ENCODE results near the gene ODF2. TPM values are rescaled to one million over a fixed set of nuclear protein-coding genes. Genes with fewer than 3 reads are reported as not detected.
A peak's percentile ranks its signal among the peaks of the same experiment; 100 is the strongest.

ODF2 gene
- total and polyA plus RNA-seq, 2 experiments from 2014 or later = 17.5 to 26.9 TPM

DNA sequence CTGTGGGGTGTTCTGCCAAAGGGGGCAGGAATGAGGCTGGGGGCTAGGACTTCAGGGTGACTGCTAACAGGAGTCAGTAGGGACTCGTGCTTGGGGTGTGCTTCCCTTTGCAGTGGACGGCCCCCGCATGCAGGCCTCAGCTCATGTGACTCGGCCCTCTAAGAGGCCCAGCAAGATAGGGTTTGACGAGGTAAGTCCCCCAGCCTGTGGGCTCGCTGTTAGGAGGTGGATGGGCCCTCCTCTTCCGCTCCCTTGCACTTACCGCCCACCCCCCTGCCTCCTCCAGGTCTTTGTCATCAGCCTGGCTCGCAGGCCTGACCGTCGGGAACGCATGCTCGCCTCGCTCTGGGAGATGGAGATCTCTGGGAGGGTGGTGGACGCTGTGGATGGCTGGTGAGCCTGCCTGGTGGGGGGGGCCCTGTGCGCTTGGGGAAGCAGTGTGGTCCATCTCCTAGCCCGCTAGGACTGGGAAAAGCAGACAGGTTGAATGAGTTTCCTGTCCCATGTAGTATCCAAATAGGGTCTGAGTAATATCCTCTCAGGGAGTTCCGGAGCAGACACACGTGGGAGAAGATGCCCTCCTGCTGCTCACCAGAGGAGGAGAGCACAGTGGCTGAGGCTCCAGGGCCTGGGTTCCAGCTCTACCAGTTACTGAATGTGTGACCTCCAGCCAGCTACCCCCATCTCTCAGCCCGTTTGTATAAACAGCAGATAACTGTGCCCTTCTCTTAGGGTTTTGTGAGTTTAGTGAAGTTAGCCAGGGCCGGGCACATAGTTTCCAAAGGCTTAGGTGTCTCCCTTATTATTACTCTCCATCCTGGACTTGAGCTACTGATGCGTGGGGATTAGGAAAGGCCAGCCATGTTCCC is 26.9 kb upstream of the ODF2 start:
- peak overlapping the region; percentile 59; the same call in 1 of the 2 replicates for H2AFZ ChIP-seq
- H3K79me2 ChIP-seq (replicated peaks; ENCODE audit: insufficient read depth) = no peaks in the 10 kb centered on the region
- H3K4me3 ChIP-seq = no peak overlapping the region
- peak; percentile 74 for ATAC-seq
- no peaks in the 10 kb centered on the region for H3F3A ChIP-seq (replicated peaks; ENCODE audit: low read depth)
- no peaks in the 10 kb centered on the region for H3K9me2 ChIP-seq (ENCODE audit: insufficient read depth)
- H3K27me3 ChIP-seq (ENCODE audit: insufficient read depth) = no peaks in the 10 kb centered on the region
- Mint-ChIP-seq H3K9me3 (no peaks in the 10 kb centered on the region), H3K4me3 (no peak overlapping the region), H3K27ac (no peak overlapping the region), H3K4me1 (no peaks in the 10 kb centered on the region), H3K27me3 (ENCODE audit: insufficient read depth, low read depth, poor library complexity) (peaks cover 6% of the 10 kb centered on the region), H3K36me3 (ENCODE audit: low read depth) (no peaks in the 10 kb centered on the region)
- TF ChIP-seq EZH2 (IDR thresholded peaks at IDR 0.05; ENCODE audit: low read depth, unreplicated experiment) (no peak), EZH2phosphoT487 (IDR thresholded peaks at IDR 0.05; ENCODE audit: unreplicated experiment) (no peak)
- no peaks in the 10 kb centered on the region for H3K36me3 ChIP-seq (ENCODE audit: insufficient read depth)
- no peaks in the 10 kb centered on the region for H4K20me1 ChIP-seq (replicated peaks; ENCODE audit: insufficient read depth)
- 0 out of 2 replicates have a peak, but pooled peaks cover 6% of the 10 kb centered on the region for H3K4me1 ChIP-seq (ENCODE audit: insufficient read depth)
- H3K4me2 ChIP-seq = no peak overlapping the region
- no peak for DNase-seq (ENCODE audit: low spot score)
- 0 out of 2 replicates have a peak overlapping the region, but pooled peaks have one; percentile 19 for H3K27ac ChIP-seq (ENCODE audit: low read depth)

GRCh38 chr9:128429513-128430086 is 26.2 kb upstream of the ODF2 start:
- 0 out of 2 replicates have a peak overlapping the region, but pooled peaks have one; percentile 19 for H3K27ac ChIP-seq (ENCODE audit: low read depth)
- Mint-ChIP-seq H3K27ac (no peak overlapping the region), H3K4me3 (no peak overlapping the region), H3K9me3 (no peaks in the 10 kb centered on the region), H3K36me3 (ENCODE audit: low read depth) (no peaks in the 10 kb centered on the region), H3K4me1 (no peaks in the 10 kb centered on the region), H3K27me3 (ENCODE audit: insufficient read depth, low read depth, poor library complexity) (peaks cover 3% of the 10 kb centered on the region)
- no peak overlapping the region for H3K4me3 ChIP-seq
- DNase-seq (ENCODE audit: low spot score) = no peak
- no peak overlapping the region for H3K4me2 ChIP-seq
- H3K27me3 ChIP-seq (ENCODE audit: insufficient read depth) = no peaks in the 10 kb centered on the region
- ATAC-seq = peak; percentile 38
- 0 out of 2 replicates have a peak, but pooled peaks cover 6% of the 10 kb centered on the region for H3K4me1 ChIP-seq (ENCODE audit: insufficient read depth)
- H3K79me2 ChIP-seq (replicated peaks; ENCODE audit: insufficient read depth) = no peaks in the 10 kb centered on the region
- no peaks in the 10 kb centered on the region for H3K9me2 ChIP-seq (ENCODE audit: insufficient read depth)
- no peaks in the 10 kb centered on the region for H3K36me3 ChIP-seq (ENCODE audit: insufficient read depth)
- H3F3A ChIP-seq (replicated peaks; ENCODE audit: low read depth) = no peaks in the 10 kb centered on the region
- H2AFZ ChIP-seq = no peak overlapping the region
- H4K20me1 ChIP-seq (replicated peaks; ENCODE audit: insufficient read depth) = no peaks in the 10 kb centered on the region
- TF ChIP-seq CTCF (conservative IDR thresholded peaks at IDR 0.05; ENCODE audit: low read depth in 2 of 2) (0 out of 4 replicates have a peak, but pooled peaks of 1 of the 2 experiments have one; percentile 15), ETS1 (IDR thresholded peaks at IDR 0.05) (no peak), REST (IDR thresholded peaks at IDR 0.05; ENCODE audit: unreplicated experiment) (no peak)

All from GM23338 (cell line).